A375 (cell line): ENCODE data around the gene ZNF292. TPM values are rescaled to one million over a fixed set of nuclear protein-coding genes. Genes with fewer than 3 reads are reported as not detected.

Source experiments
- total RNA-seq: library from RNA; depleted of rRNA; stranded (reverse); fragments of >200 nt; shearing (Covaris generic); gene quantifications from 2 replicates; pipeline ENCODE4 v1.2.3, GENCODE V29; 2014; rRNA removed

ZNF292 gene
- 8.5 and 10.9 TPM in 2 replicates for total RNA-seq

GRCh38 chr6:87154993-87155841, at the start of gene ZNF292:
Gene ZNF292 (plus strand): TSS chr6:87155565. CDS start chr6:87155592, 27 bp downstream.

Other genes with a start within 250 kb of the ZNF292 start
- not detected in 2 replicates for gene HTR1E, start 218.0 kb upstream of the ZNF292 start, total RNA-seq
- not detected in 2 replicates for gene CGA, start 60.5 kb upstream of the ZNF292 start, total RNA-seq
- gene SMIM8, start 167.0 kb downstream of the ZNF292 start, total RNA-seq: 2.7 and 2.8 TPM in 2 replicates
- gene GJB7, start 173.7 kb downstream of the ZNF292 start, total RNA-seq: 0.30 TPM in 1 of 2 replicates, not detected in the other
- 0.82 and 2.0 TPM in 2 replicates for gene C6orf163, start 189.2 kb downstream of the ZNF292 start, total RNA-seq